Peyer's patch (tissue), 4 donors: ENCODE measurements around the gene SMYD3.

ENCODE experiments used
- POLR2A ChIP-seq, 2 donors: fragments of 450-650 bp; IDR thresholded peaks; one replicate each; pipeline ENCODE4 v1.5.1; 2017; ENCODE audit warnings: antibody characterized with exemption in 2 of 2, mild to moderate bottlenecking in 2 of 2, moderate library complexity in 2 of 2
- TF ChIP-seq, protein P1 (sequence below), 6 experiments: fragments of 450-650 bp in 4 of 6; fragments of 200-600 bp in 2 of 6; sonication (generic) in 1 of 6; IDR thresholded peaks; one replicate each; pipeline ENCODE4 v1.5.1; 2017 to 2019; ENCODE audit warnings: antibody characterized with exemption in 6 of 6, mild to moderate bottlenecking in 3 of 6, moderate library complexity in 1 of 6

DNA sequence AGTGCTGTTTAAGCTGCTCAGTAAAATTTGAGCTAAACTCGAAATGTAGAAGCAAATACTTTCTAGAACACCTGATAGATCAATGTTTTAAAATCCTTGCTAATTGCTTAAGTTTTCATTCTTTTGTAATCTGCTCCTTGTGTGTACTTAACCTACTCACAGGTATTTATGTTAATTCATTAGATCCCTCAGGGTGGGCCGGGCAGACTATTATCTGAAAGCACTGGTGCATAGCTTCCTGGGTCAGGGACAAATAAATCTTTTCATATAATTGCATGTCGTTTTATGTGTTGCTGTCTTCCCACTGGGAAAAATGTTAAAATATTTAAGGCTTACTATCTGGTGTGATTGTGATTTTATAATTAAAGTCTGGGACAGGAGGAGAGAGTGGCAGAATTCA, 440.5 kb downstream of the SMYD3 start:
- TF ChIP-seq, protein P1, sequence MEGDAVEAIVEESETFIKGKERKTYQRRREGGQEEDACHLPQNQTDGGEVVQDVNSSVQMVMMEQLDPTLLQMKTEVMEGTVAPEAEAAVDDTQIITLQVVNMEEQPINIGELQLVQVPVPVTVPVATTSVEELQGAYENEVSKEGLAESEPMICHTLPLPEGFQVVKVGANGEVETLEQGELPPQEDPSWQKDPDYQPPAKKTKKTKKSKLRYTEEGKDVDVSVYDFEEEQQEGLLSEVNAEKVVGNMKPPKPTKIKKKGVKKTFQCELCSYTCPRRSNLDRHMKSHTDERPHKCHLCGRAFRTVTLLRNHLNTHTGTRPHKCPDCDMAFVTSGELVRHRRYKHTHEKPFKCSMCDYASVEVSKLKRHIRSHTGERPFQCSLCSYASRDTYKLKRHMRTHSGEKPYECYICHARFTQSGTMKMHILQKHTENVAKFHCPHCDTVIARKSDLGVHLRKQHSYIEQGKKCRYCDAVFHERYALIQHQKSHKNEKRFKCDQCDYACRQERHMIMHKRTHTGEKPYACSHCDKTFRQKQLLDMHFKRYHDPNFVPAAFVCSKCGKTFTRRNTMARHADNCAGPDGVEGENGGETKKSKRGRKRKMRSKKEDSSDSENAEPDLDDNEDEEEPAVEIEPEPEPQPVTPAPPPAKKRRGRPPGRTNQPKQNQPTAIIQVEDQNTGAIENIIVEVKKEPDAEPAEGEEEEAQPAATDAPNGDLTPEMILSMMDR (IDR thresholded peaks at IDR 0.05), result no peak
- TF ChIP-seq POLR2A (IDR thresholded peaks at IDR 0.05), result no peak
